ENCODE results near the gene BCR. TPM values are rescaled to one million over a fixed set of nuclear protein-coding genes. Genes with fewer than 3 reads are reported as not detected.

Gene BCR
- polyA plus RNA-seq, 1 donor (not counting 4 experiments of a cell fraction or from before 2014, with no cell fraction given), result 25.8 TPM

DNA sequence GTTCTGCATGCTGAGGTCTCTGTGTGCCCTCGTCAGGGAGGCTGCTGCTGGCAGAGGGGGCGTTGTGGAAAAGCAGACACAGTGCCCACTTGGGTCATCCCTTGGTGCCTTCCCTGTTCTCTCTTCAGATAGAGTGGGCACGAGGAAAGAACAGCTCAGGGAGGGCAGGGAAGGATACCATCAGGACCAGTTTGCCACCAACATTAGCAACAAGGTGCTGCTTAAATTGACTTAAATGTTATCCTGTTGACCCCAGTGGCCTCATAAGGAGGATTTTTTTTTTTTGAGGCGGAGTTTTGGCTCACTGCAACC is 91.2 kb downstream of the BCR start:
- no peaks in the 10 kb centered on the region for H3K27me3 ChIP-seq (ENCODE audit: control insufficient read depth, extremely low read depth, insufficient read depth, low read length)
- no peak for FAIRE-seq
- no peak overlapping the region for H3K27ac ChIP-seq (ENCODE audit: control insufficient read depth, insufficient read depth, low read length)
- TF ChIP-seq EZH2 (IDR thresholded peaks at IDR 0.05; ENCODE audit: low read length), result no peak
- no peak for TF ChIP-seq CTCF (optimal IDR thresholded peaks at IDR 0.05 in 1 of 3, IDR thresholded peaks at IDR 0.05 in 1 of 3, conservative IDR thresholded peaks at IDR 0.05 in 1 of 3; ENCODE audit: extremely low read depth in 1 of 3, insufficient read depth in 2 of 3, low read length in 3 of 3)
- no peaks in the 10 kb centered on the region for H4K20me1 ChIP-seq (ENCODE audit: control insufficient read depth, extremely low read depth, insufficient read depth, low read length)
- H3K9ac ChIP-seq (ENCODE audit: control insufficient read depth, extremely low read depth, insufficient read depth, low read length), result no peak overlapping the region
- H3K4me1 ChIP-seq (ENCODE audit: control insufficient read depth, extremely low read depth, insufficient read depth, low read length), result no peaks in the 10 kb centered on the region
- dilution Hi-C loops (cut with MboI; ENCODE audit: extremely low pct_ligation_motif_present, low sequenced_read_pairs), result no loop called here
- DNase-seq (ENCODE audit: low read depth, low spot score), result no peak
- H3K9me1 ChIP-seq (ENCODE audit: control insufficient read depth, extremely low read depth, insufficient read depth, low read length), result no peaks in the 10 kb centered on the region
- H3K36me3 ChIP-seq (ENCODE audit: control insufficient read depth in 2 of 2, extremely low read depth in 1 of 2, insufficient read depth in 2 of 2, low read length in 2 of 2), result peaks cover 47 to 57% of the 10 kb centered on the region in 2 experiments
- H3K79me2 ChIP-seq (ENCODE audit: control insufficient read depth, insufficient read depth, low read length), result no peaks in the 10 kb centered on the region
- no peaks in the 10 kb centered on the region for H3K9me3 ChIP-seq (ENCODE audit: control insufficient read depth, low read depth, low read length)
- H3K4me3 ChIP-seq (ENCODE audit: control insufficient read depth in 2 of 3, extremely low read depth in 1 of 3, insufficient read depth in 2 of 3, low read depth in 1 of 3, low read length in 3 of 3), result no peak overlapping the region
- no peak overlapping the region for H3K4me2 ChIP-seq (ENCODE audit: control insufficient read depth, extremely low read depth, insufficient read depth, low read depth, low read length)
- no peak overlapping the region for H2AFZ ChIP-seq (ENCODE audit: control insufficient read depth, low read length)

DNA sequence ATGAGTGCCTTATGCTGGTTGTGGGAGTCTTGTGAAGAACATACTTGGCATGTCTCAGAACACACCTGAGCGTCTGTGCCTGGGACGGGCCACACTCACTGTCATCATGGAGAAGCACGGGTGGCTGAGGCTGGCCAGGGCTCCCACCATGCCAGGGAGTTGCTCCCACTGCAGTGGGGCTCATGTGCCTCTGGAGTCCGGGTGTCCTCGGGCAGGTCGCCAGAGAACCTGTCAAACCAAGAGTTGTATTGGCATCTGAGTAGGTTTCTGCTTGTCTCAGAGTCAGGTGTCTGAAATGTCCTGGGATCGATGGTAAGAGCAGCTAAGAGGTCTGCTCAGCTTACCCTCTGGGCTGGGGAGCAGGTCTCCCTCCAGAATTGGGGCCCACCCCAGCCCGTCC is 92.1 kb downstream of the BCR start:
- no peaks in the 10 kb centered on the region for H3K27me3 ChIP-seq (ENCODE audit: control insufficient read depth, extremely low read depth, insufficient read depth, low read length)
- H3K36me3 ChIP-seq (ENCODE audit: control insufficient read depth in 2 of 2, extremely low read depth in 1 of 2, insufficient read depth in 2 of 2, low read length in 2 of 2), result peaks cover 48 to 49% of the 10 kb centered on the region in 2 experiments
- no peak for TF ChIP-seq EZH2 (IDR thresholded peaks at IDR 0.05; ENCODE audit: low read length)
- TF ChIP-seq CTCF (optimal IDR thresholded peaks at IDR 0.05 in 1 of 3, IDR thresholded peaks at IDR 0.05 in 1 of 3, conservative IDR thresholded peaks at IDR 0.05 in 1 of 3; ENCODE audit: extremely low read depth in 1 of 3, insufficient read depth in 2 of 3, low read length in 3 of 3), result no peak
- H3K4me1 ChIP-seq (ENCODE audit: control insufficient read depth, extremely low read depth, insufficient read depth, low read length), result no peaks in the 10 kb centered on the region
- DNase-seq (ENCODE audit: low read depth, low spot score) (no peak), FAIRE-seq (no peak)
- no peaks in the 10 kb centered on the region for H3K9me1 ChIP-seq (ENCODE audit: control insufficient read depth, extremely low read depth, insufficient read depth, low read length)
- dilution Hi-C loops (cut with MboI; ENCODE audit: extremely low pct_ligation_motif_present, low sequenced_read_pairs), result no loop called here
- no peaks in the 10 kb centered on the region for H3K79me2 ChIP-seq (ENCODE audit: control insufficient read depth, insufficient read depth, low read length)
- H3K9ac ChIP-seq (ENCODE audit: control insufficient read depth, extremely low read depth, insufficient read depth, low read length), result no peak overlapping the region
- no peak overlapping the region for H2AFZ ChIP-seq (ENCODE audit: control insufficient read depth, low read length)
- no peak overlapping the region for H3K27ac ChIP-seq (ENCODE audit: control insufficient read depth, insufficient read depth, low read length)
- H3K9me3 ChIP-seq (ENCODE audit: control insufficient read depth, low read depth, low read length), result no peaks in the 10 kb centered on the region
- H4K20me1 ChIP-seq (ENCODE audit: control insufficient read depth, extremely low read depth, insufficient read depth, low read length), result no peaks in the 10 kb centered on the region
- H3K4me2 ChIP-seq (ENCODE audit: control insufficient read depth, extremely low read depth, insufficient read depth, low read depth, low read length), result no peak overlapping the region
- H3K4me3 ChIP-seq (ENCODE audit: control insufficient read depth in 2 of 3, extremely low read depth in 1 of 3, insufficient read depth in 2 of 3, low read depth in 1 of 3, low read length in 3 of 3), result no peak overlapping the region
